BJ (cell line): Measurements from ENCODE around the gene KCNIP2. TPM values are rescaled to one million over a fixed set of nuclear protein-coding genes. Genes with fewer than 3 reads are reported as not detected.

Experiments
- CTCF ChIA-PET: fragments of 350-600 bp; formaldehyde crosslinking; extraction: SDS; loops from one replicate; lab custom pipeline; 2021; ENCODE audit warnings: antibody characterized with exemption, inconsistent platforms; lab: Yijun Ruan, JAX
- POLR2A ChIA-PET: fragments of 300-600 bp; sonication (Branson Sonifier 250); formaldehyde crosslinking; extraction: SDS; loops from one replicate; lab custom pipeline; 2021; ENCODE audit warnings: antibody characterized with exemption; lab: Charles Lee
- DNase-seq: peaks from one replicate; pipeline ENCODE4 v3.0.0-alpha.2; 2011; ENCODE audit warnings: low read depth
- H3K27me3 ChIP-seq: 2 replicates; pipeline ENCODE4 v1.6.0; 2011; ENCODE audit warnings: low read length; ENCODE audit not compliant: control insufficient read depth, insufficient read depth
- H3K36me3 ChIP-seq: 2 replicates; pipeline ENCODE4 v1.5.1; 2011; ENCODE audit warnings: low read length; ENCODE audit not compliant: control insufficient read depth, insufficient read depth
- H3K4me3 ChIP-seq: 2 replicates; pipeline ENCODE4 v1.5.1; 2011; ENCODE audit warnings: low read depth, mild to moderate bottlenecking, control low read depth, low read length
- CTCF ChIP-seq: IDR thresholded peaks from 2 replicates; pipeline ENCODE4 v1.5.1; 2011; ENCODE audit warnings: low read depth, mild to moderate bottlenecking, control low read depth, inconsistent platforms, low read length, moderate library complexity; ENCODE audit not compliant: insufficient read depth
- polyA plus RNA-seq: library from polyadenylated mRNA; depleted of rRNA; stranded (reverse); fragments of >200 nt; gene quantifications from 2 replicates; pipeline ENCODE4 v1.2.3, GENCODE V29; 2011

The KCNIP2 gene
- polyA plus RNA-seq, 1 experiment, result 0.38 TPM

DNA sequence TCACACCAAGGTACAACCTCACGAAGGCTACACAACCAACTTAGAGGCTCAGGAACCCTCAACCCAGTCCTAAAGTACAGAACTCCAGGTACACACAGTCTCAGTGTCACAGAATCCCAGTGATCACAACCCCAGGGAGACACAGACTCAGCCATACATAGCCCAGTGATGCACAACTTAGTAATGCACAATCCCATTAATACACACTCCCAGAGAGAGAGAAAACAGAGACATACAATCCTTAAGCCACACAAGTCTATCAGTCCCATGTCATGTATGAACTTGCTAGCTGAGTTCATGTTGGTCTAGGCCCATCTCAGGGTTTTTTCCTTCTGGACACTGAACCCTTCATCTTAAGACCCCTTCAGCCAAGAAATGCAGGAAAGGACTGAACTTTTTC lies 4.6 kb downstream of the KCNIP2 start:
- Histone ChIP-seq H3K27me3 (no peaks in the 10 kb centered on the region), H3K4me3 (no peak overlapping the region), H3K36me3 (no peaks in the 10 kb centered on the region; the same call in 1 of the 2 replicates)
- TF ChIP-seq CTCF, result no peak
- DNase-seq, result no peak
- ChIA-PET CTCF (interaction anchor here (2.7 to 5.1 kb wide), 7 partner anchors 10 to 234 kb away, joined by 7 to 129 read pairs (median 24); no protein-coding TSS in a partner anchor), POLR2A (interaction anchor here (0.6 kb wide), 1 partner anchor 10 kb away, joined by 11 read pairs; no protein-coding TSS in a partner anchor)

DNA sequence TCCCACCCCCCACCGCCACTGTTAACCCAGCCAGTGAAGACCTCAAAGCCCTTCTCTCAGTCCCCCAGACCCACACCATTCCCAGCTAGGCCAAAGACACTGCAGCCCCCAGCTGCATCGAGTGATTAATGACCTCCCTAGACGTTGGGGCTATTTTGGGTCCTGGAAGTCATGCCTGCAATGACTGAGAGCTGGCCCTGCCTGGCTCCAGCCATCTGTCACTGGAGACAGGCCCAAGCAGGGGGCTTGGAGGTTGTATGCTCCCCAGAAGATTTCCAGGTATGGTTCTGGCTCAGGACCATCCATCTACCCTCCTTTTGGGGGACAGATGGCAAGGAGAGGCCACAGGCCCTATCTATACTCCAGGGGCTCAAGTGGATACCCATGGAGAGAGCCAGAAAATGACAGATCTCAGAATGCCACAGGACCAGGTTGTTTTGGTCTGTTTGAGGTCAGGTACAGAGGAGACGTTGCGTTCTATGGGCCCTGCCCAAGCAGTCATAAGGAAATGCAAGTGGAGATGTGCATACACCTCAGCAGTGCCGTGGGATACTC lies 5.1 kb downstream of the KCNIP2 start:
- no peaks in the 10 kb centered on the region; the same call in 1 of the 2 replicates for H3K36me3 ChIP-seq
- H3K27me3 ChIP-seq, result no peaks in the 10 kb centered on the region
- TF ChIP-seq CTCF, result no peak
- no peak for DNase-seq
- ChIA-PET POLR2A (no interaction called here), CTCF (interaction anchor here (1.1 to 5.1 kb wide), 6 partner anchors 16 to 168 kb away, joined by 3 to 129 read pairs (median 18); no protein-coding TSS in a partner anchor)
- no peak overlapping the region for H3K4me3 ChIP-seq

DNA sequence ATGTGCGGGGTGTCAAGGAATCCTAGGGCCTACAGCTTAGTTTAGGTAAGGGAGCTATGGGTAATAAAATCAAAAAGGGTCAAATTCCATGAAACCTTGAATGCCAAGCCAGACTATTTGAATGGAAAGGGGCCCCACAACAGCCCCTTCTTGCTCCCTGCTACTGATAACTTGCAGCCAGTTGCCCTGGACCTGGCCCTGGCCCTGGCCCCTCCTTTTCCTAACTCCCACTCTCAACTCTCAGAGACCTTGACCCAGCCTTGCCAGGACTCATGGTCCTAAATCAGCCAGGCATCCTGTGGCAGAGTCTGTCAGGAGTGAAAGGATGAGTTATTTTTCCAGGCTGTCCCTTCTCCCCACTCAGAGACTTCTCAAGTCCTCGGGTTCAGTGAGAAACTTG lies 5.9 kb downstream of the KCNIP2 start:
- H3K27me3 ChIP-seq, result no peaks in the 10 kb centered on the region
- H3K36me3 ChIP-seq, result no peaks in the 10 kb centered on the region; the same call in 1 of the 2 replicates
- CTCF ChIA-PET, result interaction anchor here (0.6 to 5.8 kb wide), 13 partner anchors 9 to 235 kb away, joined by 3 to 46 read pairs (median 4); no protein-coding TSS in a partner anchor
- no peak overlapping the region for H3K4me3 ChIP-seq
- no peak for TF ChIP-seq CTCF
- no peak for DNase-seq
- POLR2A ChIA-PET, result no interaction called here

GRCh38 chr10:101835362-101835761 lies 8.2 kb downstream of the KCNIP2 start:
- Histone ChIP-seq H3K4me3 (no peak overlapping the region), H3K27me3 (no peaks in the 10 kb centered on the region), H3K36me3 (no peaks in the 10 kb centered on the region)
- no peak for DNase-seq
- ChIA-PET POLR2A (no interaction called here), CTCF (interaction anchor here (0.8 to 5.8 kb wide), 17 partner anchors 8 to 238 kb away, joined by 3 to 46 read pairs (median 5); partner anchors contain the start of gene OGA)
- TF ChIP-seq CTCF, result no peak

DNA sequence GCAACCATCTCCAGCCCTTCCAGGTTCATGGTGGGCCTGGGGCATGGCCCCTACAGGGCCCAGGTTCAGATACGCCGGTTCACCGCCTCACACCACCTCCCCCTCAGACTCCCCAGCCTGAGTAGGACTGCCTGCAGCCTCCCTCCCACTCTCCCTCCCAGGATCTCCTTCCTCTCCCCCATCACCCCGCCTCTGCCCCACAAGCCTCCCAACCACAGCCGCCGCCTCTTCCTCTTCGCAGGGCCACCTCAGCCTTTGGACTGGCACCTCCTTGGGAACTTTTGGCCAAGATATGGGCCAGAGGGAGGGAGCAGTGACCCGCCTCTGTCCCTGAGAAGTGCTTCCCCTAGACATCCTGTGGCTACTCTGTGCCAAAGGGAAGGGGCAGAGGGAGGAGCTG lies 9.3 kb downstream of the KCNIP2 start:
- DNase-seq, result no peak
- H3K27me3 ChIP-seq, result no peaks in the 10 kb centered on the region

More for the DNA sequence above, 9.3 kb downstream of the KCNIP2 start:
- CTCF ChIA-PET, result interaction anchor here (1.6 to 5.8 kb wide), 3 partner anchors 17 to 174 kb away, joined by 5 to 46 read pairs (median 13); partner anchors contain the start of gene OGA
- no peaks in the 10 kb centered on the region for H3K36me3 ChIP-seq
- POLR2A ChIA-PET, result no interaction called here
- H3K4me3 ChIP-seq, result no peak overlapping the region
- no peak for TF ChIP-seq CTCF
